ENCODE measurements around the gene FGGY.

FGGY gene

DNA sequence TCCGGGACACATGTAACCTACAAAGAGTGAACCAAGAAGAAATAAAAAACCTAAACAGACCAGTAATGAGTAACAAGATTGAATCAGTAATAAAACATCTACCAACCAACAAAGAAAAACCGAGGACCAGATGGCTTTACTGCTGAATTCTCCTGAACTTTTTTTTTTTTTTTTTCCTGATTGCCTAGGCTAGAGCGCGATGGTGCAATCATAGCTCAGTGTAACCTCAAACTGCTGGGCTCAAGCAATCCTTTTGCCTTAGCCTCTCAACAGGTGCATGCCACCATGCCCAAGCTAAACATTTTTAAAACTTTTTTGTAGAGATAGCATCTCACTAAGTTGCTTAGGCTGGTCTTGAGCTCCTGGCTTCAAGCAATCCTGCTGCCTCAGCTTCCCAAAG, 11.2 kb upstream of the FGGY start:
- H3K4me3 ChIP-seq (replicated peaks; ENCODE audit: low read depth, low read length), result no peak overlapping the region
- no peak for DNase-seq (ENCODE audit: extremely low read depth, low read depth)
- TF ChIP-seq, protein P1, sequence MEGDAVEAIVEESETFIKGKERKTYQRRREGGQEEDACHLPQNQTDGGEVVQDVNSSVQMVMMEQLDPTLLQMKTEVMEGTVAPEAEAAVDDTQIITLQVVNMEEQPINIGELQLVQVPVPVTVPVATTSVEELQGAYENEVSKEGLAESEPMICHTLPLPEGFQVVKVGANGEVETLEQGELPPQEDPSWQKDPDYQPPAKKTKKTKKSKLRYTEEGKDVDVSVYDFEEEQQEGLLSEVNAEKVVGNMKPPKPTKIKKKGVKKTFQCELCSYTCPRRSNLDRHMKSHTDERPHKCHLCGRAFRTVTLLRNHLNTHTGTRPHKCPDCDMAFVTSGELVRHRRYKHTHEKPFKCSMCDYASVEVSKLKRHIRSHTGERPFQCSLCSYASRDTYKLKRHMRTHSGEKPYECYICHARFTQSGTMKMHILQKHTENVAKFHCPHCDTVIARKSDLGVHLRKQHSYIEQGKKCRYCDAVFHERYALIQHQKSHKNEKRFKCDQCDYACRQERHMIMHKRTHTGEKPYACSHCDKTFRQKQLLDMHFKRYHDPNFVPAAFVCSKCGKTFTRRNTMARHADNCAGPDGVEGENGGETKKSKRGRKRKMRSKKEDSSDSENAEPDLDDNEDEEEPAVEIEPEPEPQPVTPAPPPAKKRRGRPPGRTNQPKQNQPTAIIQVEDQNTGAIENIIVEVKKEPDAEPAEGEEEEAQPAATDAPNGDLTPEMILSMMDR (IDR thresholded peaks at IDR 0.05; ENCODE audit: low read depth, low read length, missing control alignments), result no peak

DNA sequence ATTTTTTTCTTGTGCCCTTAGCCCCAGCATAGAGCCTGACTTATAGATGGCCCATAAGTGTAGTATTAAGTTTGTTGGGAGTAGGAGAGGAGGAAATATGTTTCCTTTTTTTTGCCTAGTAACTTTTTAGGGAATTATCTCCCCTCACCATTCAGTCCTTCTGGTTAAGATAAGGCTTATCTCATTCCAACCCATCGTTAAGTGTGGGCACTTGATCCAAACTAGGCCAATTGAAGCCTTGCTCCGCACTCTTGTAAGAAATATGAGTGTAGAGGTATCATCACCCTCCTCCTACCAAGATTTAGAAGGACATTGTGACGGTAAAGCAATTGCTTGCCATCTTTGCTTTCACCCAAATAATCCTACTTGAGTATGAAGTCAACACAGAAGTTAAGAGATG, 8.8 kb upstream of the FGGY start:
- TF ChIP-seq, protein P1 (IDR thresholded peaks at IDR 0.05; ENCODE audit: low read depth, low read length, missing control alignments), result no peak
- no peak overlapping the region for H3K4me3 ChIP-seq (replicated peaks; ENCODE audit: low read depth, low read length)

DNA sequence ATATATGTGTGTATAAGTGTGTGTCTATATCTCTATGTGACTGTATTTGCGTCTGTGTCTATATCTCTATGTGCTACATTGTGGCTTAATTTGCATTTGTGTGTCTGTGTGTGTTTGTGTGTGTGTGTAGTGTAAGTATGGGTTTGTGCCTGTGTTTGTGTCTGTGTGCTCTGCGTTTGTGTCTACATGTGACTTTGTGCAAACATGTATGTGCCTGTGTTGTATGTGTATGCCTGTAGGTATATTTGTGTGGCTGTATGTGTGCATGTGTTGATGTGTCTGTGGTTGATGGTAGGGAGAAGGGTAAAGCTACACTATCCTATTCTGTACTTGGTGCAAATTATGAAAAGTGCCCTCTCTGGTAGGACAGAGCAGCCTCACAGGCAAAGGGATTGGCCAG, 7.3 kb upstream of the FGGY start:
- no peak overlapping the region for H3K4me3 ChIP-seq (replicated peaks; ENCODE audit: low read depth, low read length)
- DNase-seq (ENCODE audit: extremely low read depth, low read depth), result no peak
- TF ChIP-seq, protein P1 (IDR thresholded peaks at IDR 0.05; ENCODE audit: low read depth, low read length, missing control alignments), result no peak

More for the DNA sequence above, 8.8 kb upstream of the FGGY start:
- no peak for DNase-seq (ENCODE audit: extremely low read depth, low read depth)

DNA sequence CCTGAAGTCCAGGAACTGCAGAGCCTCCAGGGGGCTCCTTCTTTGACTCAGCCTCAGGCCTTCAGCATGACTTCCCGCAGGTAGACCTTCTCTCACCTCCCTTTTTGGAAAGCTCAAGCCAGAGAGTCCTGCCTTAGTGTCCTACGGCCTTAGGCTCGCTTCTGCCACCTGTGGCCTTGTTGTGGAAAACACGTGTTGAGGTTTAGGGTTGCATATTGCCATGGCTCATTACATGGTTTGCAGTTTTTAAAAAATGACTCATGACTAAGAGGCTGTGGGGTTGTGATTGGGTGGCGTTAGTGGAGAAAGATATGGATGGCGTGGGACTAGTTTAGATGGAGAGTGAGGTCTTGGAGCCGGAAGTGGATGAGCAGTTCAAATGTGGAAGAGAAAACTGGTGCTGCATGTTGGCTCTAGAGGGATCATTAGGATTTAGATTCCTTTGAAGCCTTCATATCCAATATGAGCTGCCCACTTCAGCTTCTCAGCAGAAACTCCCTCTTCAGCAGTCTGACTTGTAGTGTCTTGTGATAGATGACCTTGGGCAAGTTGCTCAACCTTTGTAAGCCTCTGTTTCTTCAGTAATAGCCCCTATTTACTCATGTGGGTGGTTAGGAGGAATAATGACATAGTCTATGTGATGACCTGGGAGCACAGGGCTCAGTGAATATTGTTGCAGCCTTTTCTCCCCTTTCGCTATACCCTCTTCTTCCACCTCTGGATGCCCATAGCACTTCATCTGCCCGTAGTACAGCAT, 6.5 kb upstream of the FGGY start:
- TF ChIP-seq, protein P1 (IDR thresholded peaks at IDR 0.05; ENCODE audit: low read depth, low read length, missing control alignments), result peak; percentile 55
- H3K4me3 ChIP-seq (replicated peaks; ENCODE audit: low read depth, low read length), result no peak overlapping the region
- no peak for DNase-seq (ENCODE audit: extremely low read depth, low read depth)

DNA sequence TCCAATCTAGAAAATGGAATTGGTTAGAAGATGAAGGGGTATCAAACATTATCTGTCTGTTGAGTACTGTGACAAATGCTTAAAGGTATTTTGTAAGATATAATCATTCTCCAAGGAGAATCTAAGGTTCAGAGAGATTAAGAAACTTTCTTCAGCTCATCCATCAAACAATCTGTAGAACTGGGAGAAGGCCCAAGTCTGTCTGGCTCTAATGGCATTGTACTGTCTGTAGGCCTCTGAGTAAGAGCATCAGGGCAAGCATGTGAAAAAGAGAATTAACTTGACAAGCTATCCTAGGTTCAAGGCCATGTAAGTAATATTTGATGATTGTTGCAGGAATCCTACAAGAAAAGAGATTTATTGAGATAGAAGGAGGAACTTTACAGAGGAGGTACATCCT, 5.3 kb upstream of the FGGY start:
- DNase-seq (ENCODE audit: extremely low read depth, low read depth), result no peak
- TF ChIP-seq, protein P1 (IDR thresholded peaks at IDR 0.05; ENCODE audit: low read depth, low read length, missing control alignments), result no peak
- H3K4me3 ChIP-seq (replicated peaks; ENCODE audit: low read depth, low read length), result no peak overlapping the region

DNA sequence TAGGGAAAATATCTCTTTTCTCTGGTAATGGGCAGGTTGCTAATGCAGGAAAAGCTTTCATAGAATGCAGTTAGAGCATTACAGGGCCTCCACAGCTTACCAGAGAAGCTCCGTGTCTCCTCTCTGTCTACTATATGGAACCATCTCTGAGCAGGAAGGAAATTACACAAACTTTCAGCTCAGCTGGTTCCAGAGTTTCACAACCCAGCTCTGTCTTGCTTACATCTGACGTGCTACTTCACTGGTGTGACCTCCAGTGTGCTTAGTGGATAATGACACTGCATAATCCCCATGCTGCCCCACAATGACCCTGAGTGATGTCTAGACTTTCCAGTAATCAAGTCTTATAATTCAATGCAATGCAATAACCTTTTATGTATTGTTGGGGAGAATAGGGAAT, 4.3 kb upstream of the FGGY start:
- TF ChIP-seq, protein P1 (IDR thresholded peaks at IDR 0.05; ENCODE audit: low read depth, low read length, missing control alignments), result no peak
- H3K4me3 ChIP-seq (replicated peaks; ENCODE audit: low read depth, low read length), result no peak overlapping the region
- DNase-seq (ENCODE audit: extremely low read depth, low read depth), result no peak

DNA sequence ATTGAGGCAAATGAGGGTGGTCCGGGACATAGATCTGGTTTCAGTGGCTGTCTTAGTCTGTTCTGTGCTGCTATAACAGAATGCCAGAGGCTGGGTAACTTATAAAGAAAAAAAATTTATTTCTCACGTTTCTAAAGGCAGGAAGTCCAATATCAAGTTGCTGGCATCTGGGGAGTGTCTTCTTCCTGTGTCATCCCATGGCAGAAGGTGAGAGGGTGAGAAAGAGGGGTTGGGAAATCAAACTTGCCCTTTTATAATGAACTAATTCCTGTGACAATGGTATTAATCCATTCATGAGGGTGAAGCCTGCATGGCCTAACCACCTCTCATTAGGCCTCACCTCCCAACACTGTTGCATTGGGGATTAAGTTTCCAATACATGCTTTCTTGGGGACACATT, 3.7 kb upstream of the FGGY start:
- TF ChIP-seq, protein P1 (IDR thresholded peaks at IDR 0.05; ENCODE audit: low read depth, low read length, missing control alignments), result no peak
- no peak for DNase-seq (ENCODE audit: extremely low read depth, low read depth)
- no peak overlapping the region for H3K4me3 ChIP-seq (replicated peaks; ENCODE audit: low read depth, low read length)
